ENCODE results near the gene RAPGEF2. TPM values are rescaled to one million over a fixed set of nuclear protein-coding genes. Genes with fewer than 3 reads are reported as not detected.

The RAPGEF2 gene
- total and polyA plus RNA-seq, 2 of the 8 experiments (the other 6 are each of a cell fraction or from before 2014, with no cell fraction given): 24.4 to 48.6 TPM

- Histone ChIP-seq H4K8ac (ENCODE audit: extremely low read depth, insufficient read depth, low read length) (no peak overlapping the region), H3K36me3 (ENCODE audit: control insufficient read depth in 2 of 4, insufficient read depth in 4 of 4, low read length in 3 of 4) (no peaks in the 10 kb centered on the region), H3K4ac (replicated peaks; ENCODE audit: insufficient read length, low read depth, low read length) (no peak overlapping the region), H3K27ac (ENCODE audit: low read depth, low read length) (no peak overlapping the region), H4K5ac (ENCODE audit: insufficient read length, low read depth, low read length) (no peak overlapping the region), H3K27me3 (replicated peaks in 1 of 4; ENCODE audit: control insufficient read depth in 3 of 4, extremely low read depth in 1 of 4, insufficient read depth in 3 of 4, low read length in 3 of 4) (peaks cover 0 to 1% (median 0%) of the 10 kb centered on the region in 4 experiments; a peak in 1 of 7 replicates), H2BK20ac (ENCODE audit: low read length) (no peak overlapping the region; the same call in 1 of the 2 replicates), H3K23me2 (ENCODE audit: low read depth, low read length) (no peaks in the 10 kb centered on the region), H4K91ac (replicated peaks; ENCODE audit: insufficient read length, low read length) (no peak overlapping the region), H3K79me2 (ENCODE audit: control insufficient read depth in 1 of 2, insufficient read depth in 2 of 2, low read length in 2 of 2) (no peaks in the 10 kb centered on the region), H3K9me3 (ENCODE audit: insufficient read depth in 2 of 2, low read depth in 1 of 2, low read length in 1 of 2) (no peaks in the 10 kb centered on the region), H3K4me3 (ENCODE audit: extremely low read depth in 1 of 4, insufficient read depth in 2 of 4, low read depth in 3 of 4, low read length in 4 of 4) (no peak overlapping the region), H3K4me2 (ENCODE audit: insufficient read depth in 1 of 2, low read depth in 2 of 2, low read length in 2 of 2) (no peak overlapping the region), H3K79me1 (ENCODE audit: low read depth, low read length) (no peaks in the 10 kb centered on the region), H3K9ac (replicated peaks in 1 of 4; ENCODE audit: extremely low read depth in 1 of 4, low read depth in 3 of 4, low read length in 3 of 4) (no peak overlapping the region), H2AFZ (ENCODE audit: low read length) (0 out of 2 replicates have a peak overlapping the region, but pooled peaks have one; percentile 9), H3K23ac (ENCODE audit: insufficient read length) (no peak overlapping the region), H2BK5ac (ENCODE audit: low read depth, low read length) (no peak overlapping the region), H3K4me1 (replicated peaks in 1 of 4; ENCODE audit: control insufficient read depth in 3 of 4, insufficient read depth in 4 of 4, low read length in 3 of 4) (peaks cover 0 to 16% (median 6%) of the 10 kb centered on the region in 4 experiments; a peak in 3 of 7 replicates), H2AK5ac (ENCODE audit: low read depth, low read length) (no peak overlapping the region), H3K14ac (ENCODE audit: insufficient read length) (no peak overlapping the region), H4K20me1 (replicated peaks in 1 of 2; ENCODE audit: control insufficient read depth in 1 of 2, insufficient read depth in 2 of 2, low read length in 2 of 2) (no peaks in the 10 kb centered on the region), H2BK120ac (replicated peaks; ENCODE audit: low read depth, low read length) (no peak overlapping the region), H3K18ac (ENCODE audit: extremely low read depth, low read length) (peak overlapping the region; percentile 15; the same call in 1 of the 2 replicates), H2BK15ac (ENCODE audit: low read length) (no peak overlapping the region), H3K56ac (replicated peaks; ENCODE audit: insufficient read length, low read depth, low read length) (no peak overlapping the region), H2BK12ac (ENCODE audit: low read depth, low read length) (peak overlapping the region; percentile 89)
- WGBS, 2 experiments (ENCODE audit: extremely low coverage in 1 of 2, insufficient coverage in 1 of 2, insufficient read length in 1 of 2, insufficient replicate concordance in 2 of 2, low coverage in 1 of 2, low lambda C conversion rate in 2 of 2, missing lambda C conversion rate in 1 of 2): 84% methylated on average over 6 of the region's 6 CpGs; no CpG with 5 or more reads in 1 of the 2 experiments
- CTCF ChIA-PET (ENCODE audit: partially characterized antibody): interaction anchor here (0.7 to 1.5 kb wide), 3 partner anchors 26 to 55 kb away, joined by 3 to 4 read pairs (median 3); no protein-coding TSS in a partner anchor
- TF ChIP-seq, protein P1, sequence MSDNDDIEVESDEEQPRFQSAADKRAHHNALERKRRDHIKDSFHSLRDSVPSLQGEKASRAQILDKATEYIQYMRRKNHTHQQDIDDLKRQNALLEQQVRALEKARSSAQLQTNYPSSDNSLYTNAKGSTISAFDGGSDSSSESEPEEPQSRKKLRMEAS (IDR thresholded peaks at IDR 0.05): no peak
- TF ChIP-seq BRCA1 (IDR thresholded peaks at IDR 0.05; ENCODE audit: low read depth, low read length) (no peak), CBX8 (IDR thresholded peaks at IDR 0.05; ENCODE audit: borderline replicate concordance, low read depth, low read length) (no peak), TAF7 (optimal IDR thresholded peaks at IDR 0.05; ENCODE audit: borderline replicate concordance, low read depth, low read length) (no peak), YY1 (IDR thresholded peaks at IDR 0.05; ENCODE audit: low read depth, low read length) (no peak), NRF1 (IDR thresholded peaks at IDR 0.05; ENCODE audit: low read depth, low read length) (no peak), SIRT6 (IDR thresholded peaks at IDR 0.05; ENCODE audit: low read length) (no peak), TAF1 (IDR thresholded peaks at IDR 0.05; ENCODE audit: low read depth, low read length) (no peak)
- TF ChIP-seq, protein P2, sequence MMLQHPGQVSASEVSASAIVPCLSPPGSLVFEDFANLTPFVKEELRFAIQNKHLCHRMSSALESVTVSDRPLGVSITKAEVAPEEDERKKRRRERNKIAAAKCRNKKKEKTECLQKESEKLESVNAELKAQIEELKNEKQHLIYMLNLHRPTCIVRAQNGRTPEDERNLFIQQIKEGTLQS (IDR thresholded peaks at IDR 0.05; ENCODE audit: insufficient read depth, low read depth, low read length): no peak
- no peak for DNase-seq (ENCODE audit: low read depth in 1 of 2, low spot score in 2 of 2)
- FAIRE-seq: no peak
- POLR2A ChIA-PET (ENCODE audit: partially characterized antibody): no interaction called here
Observed at GRCh38 chr4:159071969-159072765, 30.7 kb upstream of the RAPGEF2 start.

Data from H1 (cell line).